ENCODE data around the gene BTNL9.

GRCh38 chr5:181044093-181044599 is 4.1 kb downstream of the BTNL9 start:
- no peak for TF ChIP-seq EZH2phosphoT487 (IDR thresholded peaks at IDR 0.05; ENCODE audit: borderline replicate concordance, low read depth, low read length)
- no peak for TF ChIP-seq CTCF (conservative IDR thresholded peaks at IDR 0.05; ENCODE audit: low read length)

Measured in OCI-LY7 (cell line).